HG03439 (cell line): ENCODE measurements around the gene GAD1.

Experiments
- ATAC-seq: cut with Tn5 transposase; IDR thresholded peaks from one replicate; pipeline ENCODE4 v1.9.1; 2021; ENCODE audit warnings: mild to moderate bottlenecking, moderate library complexity; ENCODE audit not compliant: unreplicated experiment

The GAD1 gene

GRCh38 chr2:170887896-170888295 lies 71.2 kb downstream of the GAD1 start:
- no peak for ATAC-seq

- no peak for ATAC-seq
These were observed 75.2 kb downstream of the GAD1 start for GRCh38 chr2:170891893-170892292.

DNA sequence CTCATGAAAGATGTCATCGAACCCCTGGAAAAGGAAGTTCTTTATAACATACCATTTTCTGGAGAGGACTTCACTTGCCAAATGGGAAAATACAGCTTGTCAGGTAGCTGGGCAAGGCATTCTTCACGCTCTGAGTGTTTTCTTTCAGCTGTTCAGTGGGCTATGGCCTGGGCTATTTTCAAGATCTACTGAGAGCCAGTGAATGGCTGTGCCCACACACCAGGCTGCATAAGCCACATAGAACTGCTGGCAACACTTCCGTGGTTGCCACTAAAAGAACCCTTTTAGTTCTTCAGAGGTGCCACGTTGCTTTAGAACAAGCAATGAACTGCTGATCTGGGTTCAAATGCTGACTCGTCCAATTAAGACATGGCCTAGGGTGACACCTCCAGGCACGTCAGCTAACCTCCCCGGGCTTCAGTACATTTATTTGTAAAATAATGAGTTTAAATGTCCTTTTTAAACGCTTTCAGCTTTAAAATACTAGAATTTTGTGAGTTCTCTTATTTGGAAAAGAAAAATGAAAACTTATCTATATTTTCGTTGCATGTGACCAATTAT lies 75.8 kb downstream of the GAD1 start:
- no peak for ATAC-seq

DNA sequence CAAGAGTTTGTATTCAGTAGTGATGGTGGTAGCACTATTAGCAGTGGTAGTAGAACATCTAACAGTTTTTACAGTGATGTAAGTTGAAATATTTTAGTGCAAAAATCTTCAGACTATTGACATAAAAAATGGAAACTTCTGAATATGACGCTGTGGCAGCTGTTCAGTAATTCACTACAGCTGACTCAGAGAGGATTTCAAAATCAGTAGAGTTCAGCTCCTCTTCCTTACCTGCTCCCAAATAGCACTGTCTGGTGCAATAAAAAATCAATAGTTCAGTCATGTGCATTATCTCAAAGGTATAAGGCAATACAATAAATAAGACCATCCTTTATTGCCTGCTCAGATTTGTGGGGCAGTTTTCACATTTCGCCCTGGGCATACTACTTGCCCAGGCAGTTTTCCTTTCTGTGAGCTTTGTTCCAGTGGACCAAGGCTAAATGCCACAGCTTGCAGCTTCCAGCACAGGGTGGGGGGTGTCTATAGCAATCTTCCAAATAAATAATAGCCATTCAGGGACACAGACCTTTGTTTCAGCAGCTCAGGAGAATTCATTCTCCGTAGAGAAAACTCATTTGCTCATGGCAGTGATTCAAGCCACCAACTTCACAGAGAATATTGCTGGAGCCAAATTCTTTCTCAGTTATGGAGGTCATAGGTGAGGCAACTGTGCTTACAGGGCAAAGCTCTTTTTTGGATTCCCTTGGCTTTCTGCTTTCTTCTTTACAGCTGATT lies 78.5 kb downstream of the GAD1 start:
- ATAC-seq, result no peak

- ATAC-seq, result no peak
These were observed 79.9 kb downstream of the GAD1 start for GRCh38 chr2:170896622-170897021.

DNA sequence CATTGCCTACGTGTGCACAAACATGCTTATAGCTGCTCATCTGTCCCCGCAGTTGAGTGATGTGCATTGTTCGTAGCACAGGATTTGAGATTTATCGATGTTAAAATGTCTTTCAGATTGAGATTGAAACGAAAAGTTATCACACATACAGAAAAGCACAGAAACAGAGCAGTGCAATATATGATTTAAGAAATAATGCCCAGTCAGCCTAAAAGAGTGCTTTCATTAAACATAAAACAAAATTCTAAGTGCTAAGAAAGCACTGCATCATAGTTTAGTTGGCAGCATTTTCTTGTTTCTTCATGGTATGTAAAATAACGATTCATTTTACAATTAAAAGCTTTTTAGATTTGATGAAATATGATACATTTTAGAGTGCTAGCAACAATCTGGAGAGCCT lies 80.4 kb downstream of the GAD1 start:
- ATAC-seq, result no peak

DNA sequence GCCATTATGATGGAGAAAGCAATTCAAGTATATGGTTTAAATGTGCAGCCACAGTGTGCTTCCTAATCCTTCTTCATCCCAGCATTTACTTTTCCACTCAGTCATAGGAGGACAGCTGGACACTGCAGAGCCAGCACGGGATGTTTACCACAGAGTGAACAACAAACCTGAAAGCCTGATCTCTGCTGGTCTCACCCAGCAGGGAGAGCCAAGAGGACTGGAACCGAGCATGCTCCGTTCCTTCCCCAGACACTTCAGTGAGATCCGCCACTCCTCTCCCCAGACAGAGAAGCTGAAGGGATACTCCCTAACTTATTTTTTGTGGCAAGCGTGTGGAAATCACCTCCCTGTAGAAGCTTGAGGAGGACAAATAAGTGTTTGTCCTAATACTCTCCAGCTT lies 89.2 kb downstream of the GAD1 start:
- ATAC-seq, result no peak
